ENCODE results near the gene PITPNM1.
"Not testable (repeated sequence)": the region's sequence is repeated elsewhere in the genome, so short reads cannot be mapped to it uniquely, and the experiment has no call there.

PITPNM1 gene

DNA sequence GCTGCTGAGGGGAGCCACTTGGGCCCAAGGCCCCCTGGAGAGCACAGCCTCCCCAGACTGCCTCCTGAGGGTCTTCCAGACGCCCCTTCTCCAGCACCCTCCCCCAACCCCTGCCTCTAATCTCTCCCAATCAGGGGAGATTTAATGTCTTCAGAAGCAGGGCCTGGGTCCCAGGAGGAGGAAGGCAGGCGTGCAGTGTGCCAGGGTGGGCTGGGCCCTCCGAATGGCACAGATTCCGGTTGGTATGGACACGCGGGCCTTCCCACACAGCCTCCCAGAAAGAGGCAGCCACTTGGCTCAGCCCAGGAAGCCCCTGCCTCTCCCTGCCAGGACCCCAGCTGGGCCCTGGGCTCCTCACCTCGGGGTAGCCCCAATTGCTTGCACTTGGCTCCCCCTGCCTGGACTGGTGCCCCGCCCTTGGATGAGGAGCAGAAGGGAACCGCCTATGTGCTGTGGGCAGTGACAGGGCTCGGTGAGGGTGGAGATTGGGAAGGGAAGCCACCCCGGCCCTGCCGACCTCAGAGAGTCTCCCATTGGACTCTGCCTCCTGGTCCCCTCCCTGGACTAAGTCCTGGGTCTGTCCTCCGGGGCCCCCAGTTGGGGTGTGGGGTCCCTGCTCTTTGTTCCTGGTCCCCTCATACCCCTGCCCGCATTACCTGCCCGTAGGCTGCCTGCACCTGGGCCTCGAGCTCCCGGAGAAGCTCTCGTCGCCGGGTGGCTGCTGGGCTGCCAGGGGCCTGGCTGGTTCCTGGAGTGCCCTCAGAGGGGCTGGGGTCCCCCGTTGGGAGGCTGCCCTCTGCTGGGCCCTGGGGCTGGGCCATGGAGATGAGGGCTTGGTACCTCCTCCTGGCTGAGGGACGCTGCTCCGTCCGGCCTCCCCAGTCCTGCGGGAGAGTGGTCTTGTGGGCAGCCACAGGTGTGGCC lies 18.7 kb upstream of the PITPNM1 start:
- Histone ChIP-seq H3K9ac (ENCODE audit: low read length in 2 of 2) (no peak overlapping the region), H3K9me3 (ENCODE audit: control insufficient read depth in 2 of 2, low read length in 2 of 2) (no peaks in the 10 kb centered on the region), H3K4me1 (ENCODE audit: control insufficient read depth, insufficient read depth, low read length) (no peaks in the 10 kb centered on the region), H3K4me3 (ENCODE audit: low read length in 2 of 2) (no peak overlapping the region), H3K27ac (ENCODE audit: low read length) (no peak overlapping the region), H3K27me3 (ENCODE audit: control insufficient read depth in 1 of 2, insufficient read depth in 2 of 2, low read length in 2 of 2) (peaks cover 0 to 4% of the 10 kb centered on the region in 2 donors), H3K36me3 (ENCODE audit: control insufficient read depth in 2 of 2, insufficient read depth in 2 of 2, low read length in 2 of 2) (no peaks in the 10 kb centered on the region)

DNA sequence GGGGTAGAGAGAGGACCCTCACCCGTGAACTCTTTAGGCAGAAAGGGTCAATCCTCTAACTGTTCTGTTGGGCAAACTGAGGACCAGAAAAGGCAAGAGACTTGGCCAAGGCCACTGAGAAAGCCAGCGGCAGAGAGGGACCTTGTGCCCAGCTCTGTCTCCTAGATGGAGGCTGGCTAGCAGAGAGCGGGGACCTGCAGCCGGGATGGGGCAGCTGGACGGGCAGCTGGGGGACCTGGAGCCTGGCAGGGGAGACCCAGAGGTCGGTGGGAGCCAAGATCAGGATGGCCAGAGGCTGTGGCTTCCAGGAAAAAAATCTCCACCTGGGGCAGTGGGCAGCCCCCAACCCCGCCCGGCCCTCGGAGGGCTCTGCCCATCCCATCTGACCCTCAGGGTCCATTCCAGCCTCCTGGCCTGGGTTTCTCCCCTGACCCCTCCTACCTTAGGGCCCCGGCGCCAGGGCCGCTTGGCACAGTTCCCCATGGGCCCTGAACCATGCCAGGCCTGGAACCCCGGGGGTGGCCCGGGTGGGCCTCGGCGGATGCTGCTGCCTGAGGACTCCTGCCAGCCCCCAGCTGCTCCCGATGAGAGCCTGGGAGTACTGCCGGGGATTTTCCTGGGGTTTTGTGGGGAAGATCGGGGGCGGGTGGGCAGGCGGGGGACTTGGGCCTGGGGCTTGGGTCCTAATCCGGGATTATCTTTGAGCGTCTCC lies 17.8 kb upstream of the PITPNM1 start, which contains the start of gene CABP2:
CABP2 (minus strand) TSS at position 603 of the 712 bp plus-strand sequence; CDS start at position 483, 120 bp downstream.
- H3K9me3 ChIP-seq (ENCODE audit: control insufficient read depth in 2 of 2, low read length in 2 of 2), result no peaks in the 10 kb centered on the region
- H3K4me1 ChIP-seq (ENCODE audit: control insufficient read depth, insufficient read depth, low read length), result no peaks in the 10 kb centered on the region
- H3K4me3 ChIP-seq (ENCODE audit: low read length in 2 of 2), result no peak within 1 kb of the TSS
- no peak within 1 kb of the TSS for H3K9ac ChIP-seq (ENCODE audit: low read length in 2 of 2)
- no peak within 1 kb of the TSS for H3K27ac ChIP-seq (ENCODE audit: low read length)
- H3K27me3 ChIP-seq (ENCODE audit: control insufficient read depth in 1 of 2, insufficient read depth in 2 of 2, low read length in 2 of 2), result peaks cover 0 to 4% of the 10 kb centered on the region in 2 donors
- H3K36me3 ChIP-seq (ENCODE audit: control insufficient read depth in 2 of 2, insufficient read depth in 2 of 2, low read length in 2 of 2), result no peaks in the 10 kb centered on the region

DNA sequence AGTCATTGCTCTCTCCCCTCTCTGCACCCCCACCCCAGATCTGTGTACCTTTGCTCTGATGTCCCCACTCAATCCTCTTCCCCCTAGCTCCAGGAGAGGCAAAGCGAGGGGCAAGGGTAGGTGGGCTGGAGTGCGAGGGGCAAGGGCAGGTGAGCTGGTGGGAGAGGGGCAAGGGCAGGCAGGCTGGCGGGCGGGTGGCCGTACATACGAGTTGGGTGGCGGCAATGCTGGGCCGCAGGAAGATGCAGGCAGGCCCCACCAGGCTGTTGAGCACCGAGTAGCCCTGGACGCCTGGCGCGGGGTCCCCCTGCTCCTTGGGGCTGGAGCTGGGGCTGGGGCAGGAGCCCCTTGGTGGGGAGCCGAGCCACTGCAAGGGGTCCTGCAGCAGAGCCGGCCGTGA lies 17.2 kb upstream of the PITPNM1 start:
- Histone ChIP-seq H3K36me3 (ENCODE audit: control insufficient read depth in 2 of 2, insufficient read depth in 2 of 2, low read length in 2 of 2) (no peaks in the 10 kb centered on the region), H3K9me3 (ENCODE audit: control insufficient read depth in 2 of 2, low read length in 2 of 2) (no peaks in the 10 kb centered on the region), H3K4me1 (ENCODE audit: control insufficient read depth, insufficient read depth, low read length) (no peaks in the 10 kb centered on the region), H3K27me3 (ENCODE audit: control insufficient read depth in 1 of 2, insufficient read depth in 2 of 2, low read length in 2 of 2) (peaks cover 0 to 4% of the 10 kb centered on the region in 2 donors), H3K27ac (ENCODE audit: low read length) (no peak overlapping the region), H3K4me3 (ENCODE audit: low read length in 2 of 2) (no peak overlapping the region), H3K9ac (ENCODE audit: low read length in 2 of 2) (no peak overlapping the region)

DNA sequence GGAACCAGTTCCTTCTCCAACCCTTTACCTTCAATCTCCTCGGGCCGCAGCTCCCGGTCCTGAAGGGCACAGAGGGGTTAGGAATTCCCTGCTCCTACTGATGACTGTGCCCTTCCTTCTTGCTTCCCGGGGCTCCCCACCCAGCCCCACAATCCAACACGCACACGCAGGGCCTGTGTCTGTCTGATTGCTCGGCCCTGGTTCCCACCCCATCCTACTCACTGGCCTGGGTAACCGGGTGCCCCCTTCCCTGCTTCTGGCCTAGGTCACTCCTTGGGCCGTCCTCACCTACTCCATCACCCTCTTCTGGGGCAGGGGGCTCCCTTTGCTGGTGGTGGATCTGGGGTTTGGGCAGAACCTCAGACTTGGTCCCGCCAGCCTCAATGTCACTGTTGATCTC lies 16.8 kb upstream of the PITPNM1 start:
- Histone ChIP-seq H3K27me3 (ENCODE audit: control insufficient read depth in 1 of 2, insufficient read depth in 2 of 2, low read length in 2 of 2) (peaks cover 0 to 4% of the 10 kb centered on the region in 2 donors), H3K27ac (ENCODE audit: low read length) (no peak overlapping the region), H3K9me3 (ENCODE audit: control insufficient read depth in 2 of 2, low read length in 2 of 2) (no peaks in the 10 kb centered on the region), H3K9ac (ENCODE audit: low read length in 2 of 2) (no peak overlapping the region), H3K36me3 (ENCODE audit: control insufficient read depth in 2 of 2, insufficient read depth in 2 of 2, low read length in 2 of 2) (no peaks in the 10 kb centered on the region), H3K4me1 (ENCODE audit: control insufficient read depth, insufficient read depth, low read length) (no peaks in the 10 kb centered on the region), H3K4me3 (ENCODE audit: low read length in 2 of 2) (no peak overlapping the region)

DNA sequence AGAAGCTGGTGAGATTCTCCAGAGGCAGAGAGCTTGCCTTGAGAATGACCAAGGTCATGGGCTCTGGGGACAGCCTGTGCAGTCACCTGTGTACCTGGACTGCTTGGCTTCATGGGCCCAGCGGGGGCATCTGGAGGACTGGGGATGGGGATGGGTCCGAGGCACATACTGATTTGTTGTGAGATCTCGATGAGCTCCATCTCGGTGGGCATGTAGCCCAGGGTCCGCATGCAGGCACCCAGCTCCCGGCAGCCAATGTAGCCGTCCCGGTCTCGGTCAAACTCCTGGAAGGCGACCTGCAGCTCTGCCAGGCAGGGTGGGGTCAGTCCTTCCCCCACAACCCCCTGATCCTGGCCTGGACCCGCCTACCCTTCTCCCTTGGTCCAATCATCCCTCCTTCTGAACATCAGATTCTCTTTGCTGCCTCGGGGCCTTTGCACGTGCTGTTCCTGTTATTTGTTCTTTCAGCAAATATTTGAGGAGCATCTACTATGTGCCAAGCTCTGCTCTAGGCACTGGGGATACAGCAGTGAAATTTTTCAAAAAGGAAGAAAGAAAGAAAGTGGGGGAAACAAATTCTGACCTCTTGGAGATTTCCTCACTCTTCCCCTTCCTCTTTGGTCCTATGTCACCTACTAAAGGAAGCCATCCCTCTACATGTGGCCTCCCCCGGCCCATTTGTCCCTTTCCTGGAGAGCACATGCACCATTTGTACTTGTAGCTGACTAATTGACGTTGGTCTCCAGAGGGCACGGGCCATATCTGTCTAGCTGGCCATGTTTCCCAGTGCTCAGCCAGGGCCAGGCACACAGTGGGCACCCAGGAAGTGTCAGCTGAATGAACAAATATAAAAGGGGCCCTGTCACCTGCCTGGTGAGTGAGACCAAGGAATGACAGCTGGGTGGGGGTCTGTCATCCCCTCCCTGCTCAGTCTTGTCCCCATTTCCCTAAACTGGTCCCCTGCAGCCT lies 16.0 kb upstream of the PITPNM1 start:
- Histone ChIP-seq H3K4me3 (ENCODE audit: low read length in 2 of 2) (no peak overlapping the region), H3K36me3 (ENCODE audit: control insufficient read depth in 2 of 2, insufficient read depth in 2 of 2, low read length in 2 of 2) (no peaks in the 10 kb centered on the region), H3K9ac (ENCODE audit: low read length in 2 of 2) (no peak overlapping the region), H3K27ac (ENCODE audit: low read length) (no peak overlapping the region), H3K27me3 (ENCODE audit: control insufficient read depth in 1 of 2, insufficient read depth in 2 of 2, low read length in 2 of 2) (peaks cover 0 to 4% of the 10 kb centered on the region in 2 donors), H3K4me1 (ENCODE audit: control insufficient read depth, insufficient read depth, low read length) (no peaks in the 10 kb centered on the region), H3K9me3 (ENCODE audit: control insufficient read depth in 2 of 2, low read length in 2 of 2) (no peaks in the 10 kb centered on the region)

DNA sequence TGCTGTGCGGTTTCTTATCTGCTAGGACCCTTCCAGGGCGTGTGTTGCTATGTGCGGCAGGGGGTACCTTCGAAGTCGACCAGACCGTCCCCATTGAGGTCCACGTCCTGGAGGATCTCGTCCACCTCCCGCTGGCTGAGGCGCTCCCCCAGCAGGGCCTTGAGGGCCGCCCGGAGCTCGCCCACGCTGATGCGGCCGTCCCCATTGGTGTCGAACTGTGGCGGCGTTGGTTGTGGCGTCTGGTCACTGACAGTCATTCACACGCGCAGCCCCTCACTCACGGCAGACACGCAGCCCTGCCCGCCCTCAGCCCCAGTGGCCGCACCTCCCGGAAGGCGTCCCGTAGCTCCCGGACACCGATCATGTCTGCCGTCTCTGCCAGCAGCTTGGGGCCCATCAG lies 14.6 kb upstream of the PITPNM1 start:
- H3K36me3 ChIP-seq (ENCODE audit: control insufficient read depth in 2 of 2, insufficient read depth in 2 of 2, low read length in 2 of 2), result no peaks in the 10 kb centered on the region
- no peaks in the 10 kb centered on the region for H3K9me3 ChIP-seq (ENCODE audit: control insufficient read depth in 2 of 2, low read length in 2 of 2)
- peaks cover 0 to 6% of the 10 kb centered on the region in 2 donors for H3K27me3 ChIP-seq (ENCODE audit: control insufficient read depth in 1 of 2, insufficient read depth in 2 of 2, low read length in 2 of 2)
- no peak overlapping the region for H3K27ac ChIP-seq (ENCODE audit: low read length)
- H3K4me3 ChIP-seq (ENCODE audit: low read length in 2 of 2), result no peak overlapping the region
- no peak overlapping the region for H3K9ac ChIP-seq (ENCODE audit: low read length in 2 of 2)
- H3K4me1 ChIP-seq (ENCODE audit: control insufficient read depth, insufficient read depth, low read length), result no peaks in the 10 kb centered on the region

DNA sequence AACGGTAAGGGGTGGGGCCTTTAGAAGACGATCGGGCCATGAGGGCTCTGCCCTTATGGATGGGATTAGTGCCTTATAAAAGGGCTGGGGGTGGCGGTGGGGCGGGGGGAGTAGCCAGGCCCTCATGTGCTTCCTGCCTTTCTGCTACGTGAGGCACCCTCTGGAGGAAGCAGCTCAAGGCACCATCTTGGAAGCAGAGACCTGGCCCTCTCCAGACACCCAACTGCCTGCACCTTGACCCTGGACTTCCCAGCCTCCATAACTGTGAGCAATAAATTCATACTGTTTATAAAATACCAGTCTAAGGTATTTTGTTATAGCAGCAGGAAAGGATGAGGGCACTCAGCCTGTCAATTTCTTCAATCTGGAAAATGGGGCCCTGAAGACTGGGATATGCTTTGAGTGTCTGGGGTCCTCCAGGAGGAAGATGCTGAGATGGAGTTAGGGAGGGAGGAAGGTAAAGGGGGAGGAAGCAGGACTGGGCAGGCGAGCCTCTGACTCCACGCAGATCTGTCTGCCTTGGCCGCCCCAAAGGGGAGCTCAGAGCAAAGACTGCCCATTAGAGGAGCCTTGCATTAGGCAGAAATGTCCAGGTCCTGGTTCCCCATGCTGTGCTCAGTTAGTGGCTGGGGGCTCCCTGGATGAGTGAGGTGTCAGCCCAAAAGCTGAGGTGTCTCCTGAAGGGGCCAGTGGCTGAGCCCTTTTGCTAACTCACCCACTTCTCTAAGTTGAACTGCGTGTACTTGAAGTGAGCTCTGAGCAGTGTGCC lies 12.8 kb upstream of the PITPNM1 start:
- Histone ChIP-seq H3K27ac (ENCODE audit: low read length) (no peak overlapping the region), H3K27me3 (ENCODE audit: control insufficient read depth in 1 of 2, insufficient read depth in 2 of 2, low read length in 2 of 2) (peaks cover 0 to 4% of the 10 kb centered on the region in 2 donors), H3K36me3 (ENCODE audit: control insufficient read depth in 2 of 2, insufficient read depth in 2 of 2, low read length in 2 of 2) (no peaks in the 10 kb centered on the region), H3K4me3 (ENCODE audit: low read length in 2 of 2) (no peak overlapping the region), H3K4me1 (ENCODE audit: control insufficient read depth, insufficient read depth, low read length) (no peaks in the 10 kb centered on the region), H3K9ac (ENCODE audit: low read length in 2 of 2) (no peak overlapping the region), H3K9me3 (ENCODE audit: control insufficient read depth in 2 of 2, low read length in 2 of 2) (no peaks in the 10 kb centered on the region)

DNA sequence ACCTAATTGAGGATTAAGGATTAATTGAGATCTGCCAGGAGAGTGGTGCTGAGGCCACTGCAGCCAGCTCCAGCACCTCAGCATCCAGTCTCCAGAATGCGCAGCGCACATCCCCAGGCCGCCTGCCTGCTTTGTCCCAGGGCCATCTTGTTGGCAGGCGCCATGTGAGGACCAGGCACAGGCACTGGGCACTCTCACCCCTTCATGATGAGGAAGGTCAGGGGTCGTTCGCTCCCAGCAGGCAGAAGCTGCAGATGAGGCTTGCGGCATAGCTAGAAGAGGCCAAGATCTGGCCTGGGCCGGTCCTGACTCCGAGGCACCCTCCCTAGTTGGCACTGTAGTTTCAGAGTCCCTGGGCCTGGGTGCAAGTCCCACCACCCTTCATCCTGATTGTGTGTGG lies 11.6 kb upstream of the PITPNM1 start:
- Histone ChIP-seq H3K9ac (ENCODE audit: low read length in 2 of 2) (no peak overlapping the region), H3K9me3 (ENCODE audit: control insufficient read depth in 2 of 2, low read length in 2 of 2) (no peaks in the 10 kb centered on the region), H3K27me3 (ENCODE audit: control insufficient read depth in 1 of 2, insufficient read depth in 2 of 2, low read length in 2 of 2) (peaks cover 0 to 4% of the 10 kb centered on the region in 2 donors), H3K27ac (ENCODE audit: low read length) (no peak overlapping the region), H3K36me3 (ENCODE audit: control insufficient read depth in 2 of 2, insufficient read depth in 2 of 2, low read length in 2 of 2) (no peaks in the 10 kb centered on the region), H3K4me1 (ENCODE audit: control insufficient read depth, insufficient read depth, low read length) (no peaks in the 10 kb centered on the region), H3K4me3 (ENCODE audit: low read length in 2 of 2) (no peak overlapping the region)

DNA sequence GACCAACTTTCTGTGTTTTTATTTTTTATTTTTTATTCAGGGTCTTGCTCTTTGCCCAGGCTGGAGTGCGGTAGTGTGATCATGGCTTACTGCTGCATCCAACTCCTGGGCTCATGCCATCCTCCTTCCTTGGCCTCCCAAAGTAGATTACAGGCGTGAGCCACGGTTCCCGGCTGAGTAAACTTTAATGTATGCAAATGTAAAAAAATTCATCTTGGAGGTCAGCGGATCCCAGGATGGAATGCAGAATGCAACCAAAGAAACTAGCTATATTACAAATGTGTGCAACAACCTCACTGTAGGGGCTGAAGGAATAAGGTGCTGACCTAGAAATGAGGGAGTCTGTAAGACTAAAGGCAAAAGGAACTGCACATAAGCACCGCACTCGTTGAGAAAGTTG lies 9.0 kb upstream of the PITPNM1 start:
- Histone ChIP-seq H3K9me3 (ENCODE audit: control insufficient read depth in 2 of 2, low read length in 2 of 2) (no peaks in the 10 kb centered on the region), H3K36me3 (ENCODE audit: control insufficient read depth in 2 of 2, insufficient read depth in 2 of 2, low read length in 2 of 2) (no peaks in the 10 kb centered on the region), H3K27me3 (ENCODE audit: control insufficient read depth in 1 of 2, insufficient read depth in 2 of 2, low read length in 2 of 2) (peaks cover 0 to 4% of the 10 kb centered on the region in 2 donors), H3K4me1 (ENCODE audit: control insufficient read depth, insufficient read depth, low read length) (no peaks in the 10 kb centered on the region), H3K4me3 (ENCODE audit: low read length in 2 of 2) (no peak overlapping the region), H3K9ac (ENCODE audit: low read length in 2 of 2) (no peak overlapping the region), H3K27ac (ENCODE audit: low read length) (no peak overlapping the region)

DNA sequence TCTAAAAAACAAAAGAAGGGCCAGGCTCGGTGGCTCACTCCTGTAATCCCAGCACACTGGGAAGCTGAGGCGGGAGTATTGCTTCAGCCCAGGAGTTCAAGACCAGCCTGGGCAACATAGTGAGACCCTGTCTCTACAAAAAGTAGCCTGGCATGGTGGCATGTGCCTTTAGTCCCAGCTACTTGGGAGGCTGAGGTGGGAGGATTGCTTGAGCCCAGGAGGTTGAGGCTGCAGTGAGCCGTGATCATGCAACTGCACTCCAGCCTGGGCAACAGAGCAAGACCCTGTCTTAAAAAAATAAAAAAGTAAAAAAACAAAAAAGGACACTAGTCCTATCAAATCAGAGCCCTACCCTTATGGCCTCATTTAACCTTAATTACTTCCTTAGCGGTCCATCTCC lies 6.4 kb upstream of the PITPNM1 start:
- not testable (repeated sequence) for H3K27me3 ChIP-seq (ENCODE audit: control insufficient read depth in 1 of 2, insufficient read depth in 2 of 2, low read length in 2 of 2); H3K9me3 ChIP-seq (ENCODE audit: control insufficient read depth in 2 of 2, low read length in 2 of 2); H3K9ac ChIP-seq (ENCODE audit: low read length in 2 of 2); H3K4me3 ChIP-seq (ENCODE audit: low read length in 2 of 2); H3K36me3 ChIP-seq (ENCODE audit: control insufficient read depth in 2 of 2, insufficient read depth in 2 of 2, low read length in 2 of 2); H3K27ac ChIP-seq (ENCODE audit: low read length)
- H3K4me1 ChIP-seq (ENCODE audit: control insufficient read depth, insufficient read depth, low read length), result peaks cover 19% of the 10 kb centered on the region

All from stomach smooth muscle (tissue), 2 donors.